ENCODE measurements around the gene C17orf78. TPM values are rescaled to one million over a fixed set of nuclear protein-coding genes. Genes with fewer than 3 reads are reported as not detected.
"Not testable (repeated sequence)": the region's sequence is repeated elsewhere in the genome, so short reads cannot be mapped to it uniquely, and the experiment has no call there.

The C17orf78 gene
- not detected for total RNA-seq
- long read RNA-seq: 0 reads

DNA sequence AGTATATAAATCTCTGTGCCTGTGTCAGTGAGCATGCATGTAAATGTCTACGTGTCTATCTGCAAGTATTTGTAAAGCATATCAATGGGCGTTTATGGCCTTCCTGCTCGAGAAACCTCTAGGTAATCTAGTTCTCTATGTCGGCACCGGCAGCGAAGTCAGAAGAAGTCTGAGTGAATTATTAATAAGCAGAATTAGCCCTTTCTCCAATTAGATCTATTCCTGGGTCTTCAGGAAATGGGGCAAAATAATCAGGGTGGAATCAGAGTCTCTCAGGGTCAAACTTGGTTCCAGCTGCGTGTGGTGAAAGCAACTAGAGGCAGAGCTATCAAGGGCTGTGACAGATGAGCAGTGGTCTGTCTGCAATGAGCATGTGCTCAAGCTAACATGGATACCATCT, at the start of gene C17orf78:
C17orf78 (plus strand) TSS at position 280 of the 400 bp plus-strand sequence; CDS start at position 388, 108 bp downstream.
- intact Hi-C loops (cut with micrococcal nuclease): no loop called here
- ATAC-seq (no peak), DNase-seq (no peak)

DNA sequence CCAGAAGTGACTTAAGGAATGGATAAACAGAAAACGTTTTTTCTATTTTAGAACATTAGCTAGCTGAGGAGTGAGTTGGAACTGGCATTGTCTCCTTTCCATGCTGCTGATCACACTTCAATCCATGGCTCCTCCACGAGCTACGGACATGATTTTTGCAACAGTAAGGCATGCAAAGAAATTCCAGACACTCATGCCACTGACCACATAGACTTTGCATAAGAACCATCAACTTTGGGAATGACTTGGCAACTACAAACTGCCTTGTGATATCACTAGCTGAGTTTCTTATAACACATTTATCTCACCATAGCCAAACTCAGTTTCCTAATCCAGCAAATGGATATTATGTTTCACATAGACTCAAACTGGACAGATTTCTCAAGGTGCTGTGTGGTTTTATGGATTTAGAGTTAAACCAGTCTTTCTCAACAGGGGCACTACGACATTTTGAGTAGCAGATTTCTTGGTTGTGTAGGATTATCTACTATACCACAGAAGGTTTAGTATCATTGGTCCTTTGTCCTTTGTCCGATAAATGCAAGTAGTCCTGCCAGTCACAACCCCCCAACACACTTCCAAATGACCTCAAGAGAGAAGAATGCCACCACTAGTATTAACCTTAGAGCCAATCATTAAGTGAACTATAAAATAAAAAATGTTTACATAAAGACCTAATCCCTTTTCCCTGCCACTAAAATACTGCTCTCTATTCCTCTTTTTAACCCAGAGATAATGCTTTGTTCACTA, 48.3 kb upstream of the C17orf78 start:
- DNase-seq (no peak), ATAC-seq (no peak)
- intact Hi-C loops (cut with micrococcal nuclease): no loop called here

DNA sequence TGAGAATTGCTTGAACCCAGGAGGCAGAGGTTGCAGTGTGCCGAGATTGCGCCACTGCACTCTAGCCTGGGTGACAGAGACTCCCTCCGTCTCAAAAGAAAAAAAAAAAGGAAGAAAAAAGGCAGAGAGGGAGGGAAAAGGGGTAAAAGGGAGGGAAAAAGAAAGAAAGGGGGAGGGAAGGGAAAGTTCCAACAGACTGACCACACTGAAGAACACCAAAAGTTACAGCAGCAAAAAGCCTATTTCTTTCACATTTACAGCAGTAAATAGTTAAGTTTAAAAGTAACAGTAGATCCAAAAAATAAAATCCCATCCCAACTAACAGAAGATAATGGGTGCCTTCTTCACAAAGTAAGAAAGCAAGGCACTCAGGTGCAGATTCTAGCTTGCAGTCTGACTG, 36.9 kb upstream of the C17orf78 start:
- ATAC-seq (no peak), DNase-seq (no peak)
- intact Hi-C loops (cut with micrococcal nuclease): no loop called here

DNA sequence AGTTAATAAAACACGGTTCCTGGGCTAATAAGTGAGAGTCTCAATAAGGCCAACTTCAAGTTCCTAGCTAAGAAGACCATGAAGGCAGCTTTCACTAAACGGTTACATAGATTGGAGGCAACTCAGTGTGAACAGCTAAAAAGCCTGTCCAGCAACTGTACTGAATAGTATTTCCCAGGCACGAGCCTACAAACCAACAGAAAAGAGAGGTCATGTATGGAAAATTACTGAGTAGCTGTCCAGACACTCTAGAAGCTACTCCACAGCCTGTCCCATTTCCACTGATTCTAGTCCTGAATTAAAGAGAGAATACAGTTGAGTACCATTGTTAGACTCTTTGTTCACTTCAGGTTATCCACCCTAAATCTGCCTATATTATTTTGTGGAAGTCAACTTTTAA, 36.5 kb upstream of the C17orf78 start:
- ATAC-seq (no peak), DNase-seq (no peak)
- intact Hi-C loops (cut with micrococcal nuclease): no loop called here

DNA sequence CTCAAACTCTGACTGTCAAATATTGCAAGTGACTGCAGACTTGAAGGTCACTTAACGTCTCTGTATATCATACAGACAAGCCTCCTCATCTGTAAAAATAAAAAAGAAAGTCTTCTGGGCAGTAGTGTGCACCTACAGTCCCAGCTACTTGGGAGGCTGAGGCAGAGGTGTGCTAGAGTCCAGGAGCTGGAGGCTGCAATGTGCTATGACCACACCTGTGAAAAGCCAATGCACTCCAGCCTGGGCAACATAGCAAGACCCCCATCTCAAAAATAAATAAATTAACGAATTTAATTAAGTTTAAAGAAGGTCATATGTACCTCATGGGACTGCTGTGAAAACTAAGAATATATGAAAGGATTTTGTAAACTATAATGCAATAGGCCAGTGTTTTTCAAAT, 35.0 kb upstream of the C17orf78 start:
- DNase-seq (no peak), ATAC-seq (no peak)
- intact Hi-C loops (cut with micrococcal nuclease): no loop called here

DNA sequence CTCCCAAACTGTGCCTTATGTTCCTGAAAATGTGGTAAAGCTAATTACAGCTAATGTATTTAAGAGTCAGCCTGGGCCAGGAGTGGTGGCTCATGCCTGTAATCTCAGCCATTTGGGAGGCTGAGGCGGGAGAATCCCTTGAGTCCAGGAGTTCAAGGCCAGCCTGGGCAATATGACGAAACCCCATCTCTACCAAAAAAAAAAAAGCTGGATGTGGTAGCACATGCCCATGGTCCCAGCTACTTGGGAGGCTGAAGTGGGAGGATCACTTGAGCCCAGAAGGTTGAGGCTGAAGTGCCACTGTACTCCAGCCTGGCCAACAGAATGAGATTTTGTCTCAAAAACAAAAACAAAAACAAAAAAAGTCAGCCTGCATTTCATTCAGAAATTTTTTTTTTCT, 33.2 kb upstream of the C17orf78 start:
- intact Hi-C loops (cut with micrococcal nuclease): no loop called here
- ATAC-seq (no peak), DNase-seq (no peak)

DNA sequence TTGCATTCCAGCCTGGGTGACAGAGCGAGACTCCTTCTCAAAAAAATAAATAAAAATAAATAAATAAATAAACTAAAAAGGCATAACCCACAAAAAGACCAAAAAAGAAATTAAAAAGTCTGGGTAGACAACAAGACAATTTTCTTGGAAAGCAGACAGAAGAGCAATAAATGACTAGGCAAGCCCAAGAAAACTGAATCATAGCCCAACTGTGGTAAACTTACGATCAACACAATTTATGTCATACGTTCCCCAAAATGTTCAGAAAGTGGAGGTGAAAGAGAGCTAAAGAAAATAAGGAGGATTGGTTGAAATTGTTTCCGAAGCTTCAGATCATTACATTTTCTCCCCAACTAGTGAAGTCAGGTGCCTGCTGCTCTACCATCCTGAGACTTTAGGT, 31.3 kb upstream of the C17orf78 start:
- ATAC-seq (no peak), DNase-seq (no peak)
- intact Hi-C loops (cut with micrococcal nuclease): no loop called here

DNA sequence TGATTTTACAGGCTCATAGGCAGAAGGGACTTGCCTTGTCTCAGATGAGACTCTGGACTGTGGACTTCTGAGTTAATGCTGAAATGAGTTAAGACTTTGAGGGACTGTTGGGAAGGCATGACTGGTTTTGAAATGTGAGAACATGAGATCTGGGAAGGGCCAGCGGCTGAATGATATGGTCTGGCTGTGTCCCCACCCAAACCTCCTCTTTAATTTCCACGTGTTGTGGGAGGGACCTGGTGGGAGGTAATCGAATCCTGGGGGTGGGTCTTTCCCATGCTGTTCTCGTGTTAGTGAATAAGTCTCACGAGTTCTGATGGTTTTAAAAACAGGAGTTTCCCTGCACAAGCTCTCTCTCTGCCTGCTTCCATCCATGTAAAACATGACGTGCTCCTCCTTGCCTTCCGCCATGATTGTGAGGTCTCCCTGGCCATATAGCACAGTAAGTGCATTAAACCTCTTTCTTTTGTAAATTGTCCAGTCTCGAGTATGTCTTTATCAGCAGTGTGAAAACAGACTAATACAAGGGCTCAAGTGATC, 28.9 kb upstream of the C17orf78 start:
- ATAC-seq; intact Hi-C loops (cut with micrococcal nuclease); DNase-seq: not testable (repeated sequence)

DNA sequence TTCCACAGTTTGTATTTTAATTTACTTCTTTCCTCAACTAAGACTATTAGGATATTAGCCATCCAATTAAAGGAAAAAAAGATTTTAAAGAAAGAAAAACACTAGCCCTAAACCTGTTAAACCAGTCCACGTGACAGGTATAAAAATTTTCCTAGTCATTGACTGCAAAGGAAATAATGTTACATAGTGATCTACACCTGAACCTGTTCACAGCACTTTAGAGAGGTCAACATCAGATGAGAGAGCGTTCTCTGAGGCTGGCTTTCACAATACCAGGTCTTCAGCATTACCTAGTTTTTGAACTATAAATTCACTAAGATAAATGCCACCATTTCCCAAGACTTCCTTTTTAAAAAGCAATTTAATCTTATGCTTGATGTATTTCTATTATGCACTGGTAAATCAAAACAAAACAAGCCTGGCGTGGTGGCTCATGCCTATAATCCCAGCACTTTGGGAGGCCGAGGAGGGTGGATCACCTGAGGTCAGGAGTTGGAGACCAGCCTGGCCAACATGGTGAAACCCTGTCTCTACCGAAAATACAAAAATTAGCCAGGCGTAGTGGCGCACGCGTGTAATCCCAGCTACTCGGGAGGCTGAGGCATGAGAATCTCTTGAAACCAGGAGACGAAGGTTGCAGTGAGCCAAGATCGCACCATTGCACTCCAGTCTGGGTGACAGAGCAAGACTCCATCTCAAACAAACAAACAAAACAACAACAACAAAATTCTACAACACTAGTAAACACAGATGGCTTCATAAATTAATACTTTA, 18.8 kb upstream of the C17orf78 start:
- ATAC-seq; intact Hi-C loops (cut with micrococcal nuclease); DNase-seq: not testable (repeated sequence)

DNA sequence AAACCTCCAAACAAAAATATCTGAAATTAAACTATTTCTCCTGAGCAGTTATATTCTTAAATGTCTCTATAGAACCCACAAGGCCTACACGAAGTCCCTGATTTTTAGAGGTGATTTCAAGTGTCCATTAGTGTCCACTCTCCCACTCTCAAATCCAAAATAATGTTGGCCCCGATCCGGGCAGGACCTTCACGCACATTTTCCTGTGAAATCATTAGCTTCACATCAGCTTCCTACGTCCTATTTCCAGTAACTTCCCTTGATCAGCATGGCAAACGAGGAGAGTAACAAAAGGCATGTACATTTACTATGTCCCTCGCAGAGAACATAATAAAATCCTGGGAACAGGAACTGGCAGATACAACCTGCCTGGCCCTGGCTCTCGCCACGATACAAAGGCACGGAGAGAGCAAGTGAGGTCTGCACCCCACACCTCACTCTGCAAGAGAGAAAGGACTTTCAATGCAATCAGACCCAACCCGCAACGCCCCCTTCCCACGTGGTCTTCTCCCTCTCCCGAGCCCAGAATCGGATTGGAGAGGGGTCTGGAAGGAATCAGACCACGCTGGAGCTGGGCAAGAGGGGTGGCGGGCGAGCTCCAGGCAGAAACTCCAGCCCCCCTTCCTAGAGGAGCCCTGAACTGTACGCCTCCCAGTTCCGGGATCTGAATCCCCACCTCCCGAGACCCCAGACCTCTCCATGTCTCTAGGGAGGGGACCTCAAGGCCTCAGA, 17.5 kb upstream of the C17orf78 start:
- ATAC-seq (peak; percentile 22), DNase-seq (no peak)
- intact Hi-C loops (cut with micrococcal nuclease): no loop called here

DNA sequence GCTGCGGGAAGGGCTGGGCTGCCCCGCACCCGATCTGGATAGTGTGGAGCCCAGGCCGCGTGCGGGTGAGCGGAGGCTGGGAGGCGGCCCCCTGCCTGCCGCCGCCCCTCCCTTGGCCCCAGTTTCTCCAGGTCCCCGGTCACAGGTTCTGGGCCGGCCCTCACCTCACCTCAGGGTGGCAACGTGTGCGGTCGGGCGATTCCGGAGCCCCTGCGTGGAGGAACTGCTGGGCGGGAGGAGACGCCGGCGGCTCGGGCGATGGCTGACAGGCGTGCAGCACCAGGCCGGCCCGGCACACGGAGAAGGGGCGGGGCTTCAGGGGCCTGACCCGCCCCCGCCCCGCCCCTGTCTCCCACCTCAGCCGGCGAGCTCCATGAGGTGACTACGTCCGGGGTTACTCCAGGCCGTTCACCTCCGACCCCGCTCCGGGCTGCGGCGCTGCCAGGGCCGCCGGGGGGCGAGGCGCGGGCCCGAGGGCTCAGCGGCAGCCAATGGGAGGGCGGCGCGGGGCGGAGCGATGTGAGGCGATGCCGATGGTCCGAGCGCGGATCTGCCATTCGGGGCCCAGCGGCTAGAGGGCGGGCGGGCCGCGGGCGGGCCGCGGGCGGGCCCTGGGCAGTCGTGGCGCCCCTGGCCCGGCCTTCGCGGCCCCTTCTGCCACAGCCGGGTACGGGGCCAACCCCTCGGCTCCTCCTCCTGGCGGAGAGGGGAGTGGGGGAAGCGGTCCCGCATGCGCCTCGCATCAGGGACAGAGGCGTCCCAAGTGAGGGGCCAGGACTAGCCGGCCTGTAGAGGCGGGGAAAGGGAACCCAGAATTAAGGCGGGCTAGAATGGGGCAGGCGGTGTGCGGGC, 16.7 kb upstream of the C17orf78 start:
- peak; percentile 97 for DNase-seq
- intact Hi-C loops (cut with micrococcal nuclease): no loop called here
- peak; percentile 97 for ATAC-seq

DNA sequence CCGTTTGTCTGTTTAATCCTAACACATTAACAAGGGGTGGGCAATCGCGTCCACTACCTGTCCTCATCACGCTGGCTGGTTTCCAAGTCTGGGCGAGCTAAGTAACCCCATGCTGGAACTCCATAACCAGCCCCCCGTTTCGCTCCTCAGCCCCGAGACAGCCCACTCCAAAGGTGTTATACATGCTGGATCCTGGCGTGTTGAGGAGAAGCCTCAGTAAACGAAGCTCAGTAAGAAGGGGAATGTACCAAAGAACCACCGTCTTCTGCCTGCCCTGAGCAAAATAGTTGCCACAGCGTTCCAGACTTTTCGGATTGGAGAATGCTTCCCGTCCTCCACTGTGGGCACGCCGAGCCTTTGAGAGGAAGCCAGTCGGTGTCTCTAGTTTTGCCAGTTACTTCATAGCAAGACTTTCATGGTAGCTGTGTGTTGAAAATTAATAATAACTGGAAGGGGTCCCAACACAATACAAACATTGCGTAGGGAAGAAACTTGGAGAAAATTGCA, 16.1 kb upstream of the C17orf78 start:
- DNase-seq: no peak
- intact Hi-C loops (cut with micrococcal nuclease): loop anchor here (10.0 kb wide), 1 partner anchor 75 kb away; no protein-coding TSS in a partner anchor
- ATAC-seq: peak; percentile 0

DNA sequence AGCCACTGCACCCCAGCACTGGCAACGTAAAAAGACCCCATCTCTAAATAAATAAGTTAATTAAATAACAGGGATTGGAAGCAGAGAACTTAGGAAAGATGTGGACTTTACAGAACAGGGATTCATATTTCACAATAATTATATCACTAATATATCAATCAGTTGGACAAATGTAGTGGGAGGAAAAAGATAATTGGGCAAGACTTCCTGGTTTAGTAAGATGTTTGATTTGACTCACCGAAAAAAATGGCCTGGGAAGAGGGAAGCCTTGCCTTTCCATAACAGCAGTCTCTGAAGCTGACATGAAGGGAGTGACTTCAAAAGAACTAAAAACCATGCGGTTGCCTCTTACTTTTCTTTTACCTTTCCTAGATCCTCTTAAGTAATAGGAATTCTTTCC, 15.2 kb upstream of the C17orf78 start:
- intact Hi-C loops (cut with micrococcal nuclease): loop anchor here (10.0 kb wide), 1 partner anchor 76 kb away; no protein-coding TSS in a partner anchor
- ATAC-seq (no peak), DNase-seq (no peak)

DNA sequence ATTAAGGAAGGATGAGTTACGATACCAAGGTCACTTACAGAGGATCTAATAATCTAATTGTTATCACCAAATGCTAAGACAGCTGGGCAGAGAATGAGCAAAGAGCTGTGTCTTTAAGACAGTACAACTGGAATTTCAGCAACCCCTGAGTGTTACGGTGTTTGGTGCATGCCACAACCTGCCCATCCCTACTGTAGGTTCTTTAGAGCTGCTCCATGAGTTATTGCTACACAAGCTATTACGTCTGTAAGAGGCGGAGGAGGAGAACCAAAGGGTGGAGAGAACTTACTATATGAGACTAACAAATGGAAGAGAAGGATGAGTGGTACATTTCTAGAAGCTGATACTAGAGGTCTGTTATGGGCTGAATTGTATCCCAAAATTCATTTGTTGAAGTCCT, 14.2 kb upstream of the C17orf78 start:
- no peak for ATAC-seq
- no peak for DNase-seq
- intact Hi-C loops (cut with micrococcal nuclease): loop anchor here (10.0 kb wide), 1 partner anchor 77 kb away; no protein-coding TSS in a partner anchor

DNA sequence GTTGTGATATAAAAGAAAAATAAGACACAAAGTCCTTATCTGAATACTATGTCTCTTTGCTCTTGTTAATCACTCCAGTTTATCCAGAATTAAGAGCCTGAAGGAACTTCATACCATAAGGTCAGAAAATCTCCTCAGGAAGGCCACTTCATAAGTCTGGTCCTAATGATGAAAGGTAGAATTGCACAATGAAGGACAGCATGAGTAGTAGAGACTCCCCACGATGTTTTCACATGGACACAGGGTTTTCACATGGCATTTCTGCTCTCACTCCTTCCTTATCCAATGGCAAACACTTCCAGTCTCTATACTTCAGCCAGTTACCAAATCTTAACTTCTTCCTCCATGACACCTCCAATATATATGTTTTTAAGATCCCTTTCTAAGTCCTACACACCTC, 10.2 kb upstream of the C17orf78 start:
- DNase-seq (no peak), ATAC-seq (no peak)
- intact Hi-C loops (cut with micrococcal nuclease): loop anchor here (10.0 kb wide), 1 partner anchor 81 kb away; no protein-coding TSS in a partner anchor

DNA sequence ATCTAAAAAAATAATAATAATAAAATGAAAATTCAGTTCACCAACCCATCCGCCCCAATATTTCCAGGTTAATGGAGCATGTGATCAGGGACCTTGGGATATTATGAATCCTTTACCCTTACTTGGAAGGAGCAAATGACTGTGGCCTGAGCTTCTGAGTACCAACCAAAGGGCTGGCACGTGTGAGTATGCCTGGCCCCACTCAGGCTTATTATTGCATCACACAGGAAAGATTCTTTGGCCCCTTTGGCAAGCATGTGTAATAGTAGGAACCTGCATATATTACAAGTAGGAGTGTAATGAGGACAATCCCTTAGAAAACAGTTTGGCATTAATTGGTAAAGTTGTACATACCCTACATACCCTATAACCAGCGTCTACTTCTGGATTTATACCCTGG, 7.2 kb upstream of the C17orf78 start:
- DNase-seq (no peak), ATAC-seq (no peak)
- intact Hi-C loops (cut with micrococcal nuclease): loop anchor here (10.0 kb wide), 1 partner anchor 84 kb away; no protein-coding TSS in a partner anchor

DNA sequence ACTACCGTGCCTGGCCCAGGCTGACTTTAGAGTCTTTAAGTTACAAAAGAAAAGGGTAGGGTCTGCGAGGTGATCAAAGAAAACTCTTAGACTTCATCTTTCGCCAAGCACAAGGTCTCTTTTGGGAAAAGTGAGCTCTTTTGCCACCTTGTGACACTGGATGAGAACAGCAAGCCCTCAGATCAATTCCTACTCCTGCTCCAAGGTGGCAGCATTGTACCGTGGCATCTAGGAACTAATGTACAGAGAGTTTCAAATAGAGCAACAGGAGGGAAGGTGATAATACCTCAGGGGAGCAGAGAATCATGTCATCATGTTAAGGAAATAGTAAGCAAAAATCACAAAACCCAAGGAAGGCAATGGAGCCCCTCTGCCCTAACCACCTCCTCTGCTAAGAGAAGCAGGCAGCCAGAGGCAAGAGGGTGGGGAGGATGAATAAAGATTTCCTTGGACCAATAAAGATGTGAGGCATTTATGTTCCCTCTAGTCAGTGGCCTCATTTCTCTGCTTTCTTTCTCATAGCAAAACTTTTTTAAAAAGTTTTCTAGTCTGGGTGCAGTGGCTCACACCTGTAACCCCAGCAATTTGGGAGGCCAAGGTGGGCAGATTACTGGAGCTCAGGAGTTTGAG, 2.1 kb upstream of the C17orf78 start:
- ATAC-seq (peak; percentile 86), DNase-seq (no peak)
- intact Hi-C loops (cut with micrococcal nuclease): no loop called here

DNA sequence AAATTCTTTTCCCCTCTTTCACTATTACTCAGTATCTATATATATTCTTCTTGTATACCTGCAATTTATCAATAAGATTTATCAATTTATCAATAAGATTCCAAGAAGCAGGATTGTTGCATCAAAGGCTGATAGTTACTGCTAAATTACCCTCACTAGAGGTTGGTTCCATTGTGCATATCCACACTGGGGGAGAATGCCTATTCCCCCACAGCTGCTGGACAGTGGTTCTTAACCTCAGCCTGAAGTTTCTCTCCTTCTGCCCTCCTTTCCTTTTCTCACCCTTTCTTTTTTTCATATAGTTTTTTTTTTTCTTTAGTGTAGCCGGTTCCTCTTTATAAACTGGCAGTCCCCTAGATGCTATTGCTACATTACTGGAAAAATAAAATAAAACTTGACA, 6.3 kb downstream of the C17orf78 start:
- no peak for DNase-seq
- no peak for ATAC-seq
- intact Hi-C loops (cut with micrococcal nuclease): no loop called here
